HEK293 (cell line): ENCODE measurements around the gene PCBP4.

Source experiments
- CTCF ChIA-PET: fragments of 350-600 bp; formaldehyde crosslinking; extraction: SDS; loops from one replicate; lab custom pipeline; 2021; ENCODE audit warnings: antibody characterized with exemption; lab: Yijun Ruan, JAX
- POLR2A ChIA-PET: fragments of 300-600 bp; formaldehyde crosslinking; extraction: SDS; loops from one replicate; lab custom pipeline; 2020; ENCODE audit warnings: antibody characterized with exemption, inconsistent platforms; lab: Yijun Ruan, JAX
- H3K27ac ChIP-seq: fragments of 200-500 bp; sonication (Bioruptor generic); 2 replicates; pipeline ENCODE4 v1.5.1; 2014; ENCODE audit warnings: low read depth, low read length, control low read depth, inconsistent platforms; ENCODE audit errors: extremely low read depth
- H3K36me3 ChIP-seq, 2 experiments: fragments of 200-500 bp in 1 of 2; sonication (Bioruptor generic) in 1 of 2; 1 replicate in 1 of 2; 2 replicates in 1 of 2; pipeline ENCODE4 v1.5.1; 2014 to 2017; ENCODE audit warnings: inconsistent platforms in 2 of 2, low read length in 2 of 2; ENCODE audit not compliant: control insufficient read depth in 2 of 2, insufficient read depth in 1 of 2
- H3K4me1 ChIP-seq: fragments of 200-500 bp; sonication (Bioruptor generic); 2 replicates; pipeline ENCODE4 v1.5.1; 2014; ENCODE audit warnings: mild to moderate bottlenecking, low read length, inconsistent platforms; ENCODE audit not compliant: control insufficient read depth, insufficient read depth
- H3K4me3 ChIP-seq: 2 replicates; pipeline ENCODE4 v1.5.1; 2011; ENCODE audit warnings: low read depth, mild to moderate bottlenecking, control low read depth, low read length, moderate library complexity
- H3K9me3 ChIP-seq: fragments of 200-500 bp; sonication (Bioruptor generic); 2 replicates; pipeline ENCODE4 v1.5.1; 2014; ENCODE audit warnings: low read depth, low read length, inconsistent platforms; ENCODE audit not compliant: control insufficient read depth, insufficient read depth
- KLF8 ChIP-seq: fragments of 450-650 bp; formaldehyde crosslinking; IDR thresholded peaks from 2 replicates; pipeline ENCODE4 v1.5.1; 2016; ENCODE audit warnings: missing biosample characterization, missing genetic modification characterization
- OSR2 ChIP-seq: fragments of 450-650 bp; formaldehyde crosslinking; IDR thresholded peaks from 2 replicates; pipeline ENCODE4 v1.5.1; 2016; ENCODE audit warnings: missing biosample characterization, missing genetic modification characterization
- REPIN1 ChIP-seq: fragments of 450-650 bp; formaldehyde crosslinking; IDR thresholded peaks from 2 replicates; pipeline ENCODE4 v1.5.1; 2017; ENCODE audit warnings: missing biosample characterization, missing genetic modification characterization, low read depth
- ZBTB8A ChIP-seq: fragments of 450-650 bp; formaldehyde crosslinking; IDR thresholded peaks from 2 replicates; pipeline ENCODE4 v1.5.1; 2016; ENCODE audit warnings: missing biosample characterization, missing genetic modification characterization
- ZNF341 ChIP-seq: fragments of 450-650 bp; formaldehyde crosslinking; IDR thresholded peaks from 2 replicates; pipeline ENCODE4; 2016; ENCODE audit warnings: low read depth, missing biosample characterization, missing genetic modification characterization
- ZNF350 ChIP-seq: fragments of 450-650 bp; formaldehyde crosslinking; IDR thresholded peaks from 2 replicates; pipeline ENCODE4 v1.5.0; 2017; ENCODE audit warnings: missing biosample characterization, mild to moderate bottlenecking, missing genetic modification characterization
- ZNF391 ChIP-seq: fragments of 450-650 bp; formaldehyde crosslinking; IDR thresholded peaks from 2 replicates; pipeline ENCODE4 v1.5.1; 2016; ENCODE audit warnings: low read depth, missing biosample characterization, missing genetic modification characterization, borderline replicate concordance
- ZNF560 ChIP-seq: fragments of 450-650 bp; formaldehyde crosslinking; IDR thresholded peaks from 2 replicates; pipeline ENCODE4 v1.5.1; 2017; ENCODE audit warnings: missing biosample characterization, missing genetic modification characterization, borderline replicate concordance
- ZNF701 ChIP-seq: fragments of 450-650 bp; formaldehyde crosslinking; IDR thresholded peaks from 2 replicates; pipeline ENCODE4 v1.5.1; 2016; ENCODE audit warnings: missing biosample characterization, missing genetic modification characterization
- ZNF843 ChIP-seq: fragments of 450-650 bp; formaldehyde crosslinking; IDR thresholded peaks from 2 replicates; pipeline ENCODE4 v1.5.1; 2016; ENCODE audit warnings: missing biosample characterization, missing genetic modification characterization
- ZXDB ChIP-seq: fragments of 450-650 bp; formaldehyde crosslinking; IDR thresholded peaks from 2 replicates; pipeline ENCODE4 v1.5.1; 2016; ENCODE audit warnings: missing biosample characterization, missing genetic modification characterization
- TF ChIP-seq, protein P1 (sequence below): fragments of 450-650 bp; formaldehyde crosslinking; optimal IDR thresholded peaks from 2 replicates; pipeline ENCODE3; 2016; ENCODE audit warnings: missing biosample characterization, mild to moderate bottlenecking, missing genetic modification characterization
- TF ChIP-seq, protein P2 (sequence below): fragments of 450-650 bp; formaldehyde crosslinking; IDR thresholded peaks from 2 replicates; pipeline ENCODE4 v1.5.1; 2017; ENCODE audit warnings: missing biosample characterization, missing genetic modification characterization
- TF ChIP-seq, protein P3 (sequence below): fragments of 450-650 bp; formaldehyde crosslinking; IDR thresholded peaks from 2 replicates; pipeline ENCODE4 v1.5.1; 2016; ENCODE audit warnings: missing biosample characterization, missing genetic modification characterization, borderline replicate concordance
- TF ChIP-seq, protein P4 (sequence below): fragments of 450-650 bp; formaldehyde crosslinking; IDR thresholded peaks from 2 replicates; pipeline ENCODE4 v1.5.1; 2016; ENCODE audit warnings: missing biosample characterization, missing genetic modification characterization
- TF ChIP-seq, protein P5 (sequence below): fragments of 450-650 bp; formaldehyde crosslinking; IDR thresholded peaks from 2 replicates; pipeline ENCODE4 v1.5.1; 2016; ENCODE audit warnings: missing biosample characterization, missing genetic modification characterization, borderline replicate concordance

Gene PCBP4

DNA sequence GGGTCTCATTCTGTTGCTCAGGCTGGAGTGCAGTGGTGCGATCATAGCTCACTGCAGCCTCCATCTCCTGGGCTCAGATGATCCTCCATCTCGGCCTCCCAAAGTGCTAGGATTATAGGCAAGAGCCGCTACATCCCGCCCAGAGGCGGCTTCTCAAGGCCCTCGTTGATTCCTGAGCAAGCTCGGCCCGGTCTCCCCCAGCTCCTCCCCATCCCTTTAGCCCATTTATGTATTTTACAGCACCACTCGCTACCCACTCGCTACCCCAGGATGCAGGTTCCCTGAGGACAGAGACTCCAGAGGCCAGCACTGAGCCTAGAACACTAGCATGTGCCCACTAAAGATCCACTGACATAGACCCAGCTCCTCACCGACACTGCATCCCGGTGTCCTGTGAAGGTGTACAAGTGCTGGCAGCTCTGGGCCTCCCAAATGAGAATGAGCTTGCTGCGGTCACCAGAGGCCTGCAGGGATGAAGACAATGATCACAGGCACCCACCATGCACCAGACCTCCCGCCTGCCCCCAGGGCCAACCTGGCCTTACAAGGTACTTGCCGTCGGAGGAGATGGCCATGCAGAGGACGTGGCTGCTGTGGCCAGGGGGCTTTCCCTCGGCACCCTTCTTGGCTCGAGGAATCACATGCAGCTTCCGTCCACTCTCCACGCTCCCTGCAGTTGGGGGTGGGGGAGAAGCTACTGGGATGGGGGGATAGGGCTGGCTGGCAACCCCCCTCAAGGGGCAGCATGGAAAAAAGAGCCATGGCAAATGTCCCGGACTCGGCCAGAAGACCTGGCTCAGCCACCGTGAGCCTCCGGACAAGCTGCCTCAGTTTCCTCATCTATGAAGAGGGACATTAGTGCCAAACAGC lies 31.1 kb downstream of the PCBP4 start:
- no peaks in the 10 kb centered on the region for H3K9me3 ChIP-seq
- ChIA-PET POLR2A (no interaction called here), CTCF (interaction anchor here (0.5 kb wide), 1 partner anchor 69 kb away, joined by 3 read pairs; no protein-coding TSS in a partner anchor)
- peaks cover 0 to 61% of the 10 kb centered on the region in 2 experiments; a peak in 1 of 3 replicates for H3K36me3 ChIP-seq
- no peak for TF ChIP-seq OSR2 (tag by site-specific recombination)
- TF ChIP-seq ZNF341, result no peak
- TF ChIP-seq ZBTB8A (tag by site-specific recombination), result no peak
- no peak for TF ChIP-seq ZNF350 (tag by site-specific recombination)
- TF ChIP-seq, protein P1, sequence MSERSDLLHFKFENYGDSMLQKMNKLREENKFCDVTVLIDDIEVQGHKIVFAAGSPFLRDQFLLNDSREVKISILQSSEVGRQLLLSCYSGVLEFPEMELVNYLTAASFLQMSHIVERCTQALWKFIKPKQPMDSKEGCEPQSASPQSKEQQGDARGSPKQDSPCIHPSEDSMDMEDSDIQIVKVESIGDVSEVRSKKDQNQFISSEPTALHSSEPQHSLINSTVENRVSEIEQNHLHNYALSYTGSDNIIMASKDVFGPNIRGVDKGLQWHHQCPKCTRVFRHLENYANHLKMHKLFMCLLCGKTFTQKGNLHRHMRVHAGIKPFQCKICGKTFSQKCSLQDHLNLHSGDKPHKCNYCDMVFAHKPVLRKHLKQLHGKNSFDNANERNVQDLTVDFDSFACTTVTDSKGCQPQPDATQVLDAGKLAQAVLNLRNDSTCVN (tag by site-specific recombination), result no peak
- no peak for TF ChIP-seq ZNF843 (tag by site-specific recombination)
- TF ChIP-seq ZNF560 (tag by site-specific recombination), result no peak
- no peak for TF ChIP-seq ZNF391
- TF ChIP-seq, protein P2, sequence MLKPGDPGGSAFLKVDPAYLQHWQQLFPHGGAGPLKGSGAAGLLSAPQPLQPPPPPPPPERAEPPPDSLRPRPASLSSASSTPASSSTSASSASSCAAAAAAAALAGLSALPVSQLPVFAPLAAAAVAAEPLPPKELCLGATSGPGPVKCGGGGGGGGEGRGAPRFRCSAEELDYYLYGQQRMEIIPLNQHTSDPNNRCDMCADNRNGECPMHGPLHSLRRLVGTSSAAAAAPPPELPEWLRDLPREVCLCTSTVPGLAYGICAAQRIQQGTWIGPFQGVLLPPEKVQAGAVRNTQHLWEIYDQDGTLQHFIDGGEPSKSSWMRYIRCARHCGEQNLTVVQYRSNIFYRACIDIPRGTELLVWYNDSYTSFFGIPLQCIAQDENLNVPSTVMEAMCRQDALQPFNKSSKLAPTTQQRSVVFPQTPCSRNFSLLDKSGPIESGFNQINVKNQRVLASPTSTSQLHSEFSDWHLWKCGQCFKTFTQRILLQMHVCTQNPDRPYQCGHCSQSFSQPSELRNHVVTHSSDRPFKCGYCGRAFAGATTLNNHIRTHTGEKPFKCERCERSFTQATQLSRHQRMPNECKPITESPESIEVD, result no peak
- no peak for TF ChIP-seq REPIN1 (tag by site-specific recombination)
- no peak for TF ChIP-seq ZNF701 (tag by site-specific recombination)
- TF ChIP-seq ZXDB, result no peak
- TF ChIP-seq, protein P3, sequence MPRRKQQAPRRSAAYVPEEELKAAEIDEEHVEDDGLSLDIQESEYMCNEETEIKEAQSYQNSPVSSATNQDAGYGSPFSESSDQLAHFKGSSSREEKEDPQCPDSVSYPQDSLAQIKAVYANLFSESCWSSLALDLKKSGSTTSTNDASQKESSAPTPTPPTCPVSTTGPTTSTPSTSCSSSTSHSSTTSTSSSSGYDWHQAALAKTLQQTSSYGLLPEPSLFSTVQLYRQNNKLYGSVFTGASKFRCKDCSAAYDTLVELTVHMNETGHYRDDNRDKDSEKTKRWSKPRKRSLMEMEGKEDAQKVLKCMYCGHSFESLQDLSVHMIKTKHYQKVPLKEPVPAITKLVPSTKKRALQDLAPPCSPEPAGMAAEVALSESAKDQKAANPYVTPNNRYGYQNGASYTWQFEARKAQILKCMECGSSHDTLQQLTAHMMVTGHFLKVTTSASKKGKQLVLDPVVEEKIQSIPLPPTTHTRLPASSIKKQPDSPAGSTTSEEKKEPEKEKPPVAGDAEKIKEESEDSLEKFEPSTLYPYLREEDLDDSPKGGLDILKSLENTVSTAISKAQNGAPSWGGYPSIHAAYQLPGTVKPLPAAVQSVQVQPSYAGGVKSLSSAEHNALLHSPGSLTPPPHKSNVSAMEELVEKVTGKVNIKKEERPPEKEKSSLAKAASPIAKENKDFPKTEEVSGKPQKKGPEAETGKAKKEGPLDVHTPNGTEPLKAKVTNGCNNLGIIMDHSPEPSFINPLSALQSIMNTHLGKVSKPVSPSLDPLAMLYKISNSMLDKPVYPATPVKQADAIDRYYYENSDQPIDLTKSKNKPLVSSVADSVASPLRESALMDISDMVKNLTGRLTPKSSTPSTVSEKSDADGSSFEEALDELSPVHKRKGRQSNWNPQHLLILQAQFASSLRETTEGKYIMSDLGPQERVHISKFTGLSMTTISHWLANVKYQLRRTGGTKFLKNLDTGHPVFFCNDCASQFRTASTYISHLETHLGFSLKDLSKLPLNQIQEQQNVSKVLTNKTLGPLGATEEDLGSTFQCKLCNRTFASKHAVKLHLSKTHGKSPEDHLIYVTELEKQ (tag by site-specific recombination), result no peak
- TF ChIP-seq, protein P4, sequence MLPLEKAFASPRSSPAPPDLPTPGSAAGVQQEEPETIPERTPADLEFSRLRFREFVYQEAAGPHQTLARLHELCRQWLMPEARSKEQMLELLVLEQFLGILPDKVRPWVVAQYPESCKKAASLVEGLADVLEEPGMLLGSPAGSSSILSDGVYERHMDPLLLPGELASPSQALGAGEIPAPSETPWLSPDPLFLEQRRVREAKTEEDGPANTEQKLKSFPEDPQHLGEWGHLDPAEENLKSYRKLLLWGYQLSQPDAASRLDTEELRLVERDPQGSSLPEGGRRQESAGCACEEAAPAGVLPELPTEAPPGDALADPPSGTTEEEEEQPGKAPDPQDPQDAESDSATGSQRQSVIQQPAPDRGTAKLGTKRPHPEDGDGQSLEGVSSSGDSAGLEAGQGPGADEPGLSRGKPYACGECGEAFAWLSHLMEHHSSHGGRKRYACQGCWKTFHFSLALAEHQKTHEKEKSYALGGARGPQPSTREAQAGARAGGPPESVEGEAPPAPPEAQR (tag by site-specific recombination), result no peak
- TF ChIP-seq, protein P5, sequence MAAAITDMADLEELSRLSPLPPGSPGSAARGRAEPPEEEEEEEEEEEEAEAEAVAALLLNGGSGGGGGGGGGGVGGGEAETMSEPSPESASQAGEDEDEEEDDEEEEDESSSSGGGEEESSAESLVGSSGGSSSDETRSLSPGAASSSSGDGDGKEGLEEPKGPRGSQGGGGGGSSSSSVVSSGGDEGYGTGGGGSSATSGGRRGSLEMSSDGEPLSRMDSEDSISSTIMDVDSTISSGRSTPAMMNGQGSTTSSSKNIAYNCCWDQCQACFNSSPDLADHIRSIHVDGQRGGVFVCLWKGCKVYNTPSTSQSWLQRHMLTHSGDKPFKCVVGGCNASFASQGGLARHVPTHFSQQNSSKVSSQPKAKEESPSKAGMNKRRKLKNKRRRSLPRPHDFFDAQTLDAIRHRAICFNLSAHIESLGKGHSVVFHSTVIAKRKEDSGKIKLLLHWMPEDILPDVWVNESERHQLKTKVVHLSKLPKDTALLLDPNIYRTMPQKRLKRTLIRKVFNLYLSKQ, result no peak
- TF ChIP-seq KLF8 (tag by site-specific recombination), result no peak
- no peak overlapping the region for H3K4me3 ChIP-seq
- H3K27ac ChIP-seq, result no peak overlapping the region
- H3K4me1 ChIP-seq, result no peaks in the 10 kb centered on the region
